ENCODE results near the gene PLVAP.

Gene PLVAP

DNA sequence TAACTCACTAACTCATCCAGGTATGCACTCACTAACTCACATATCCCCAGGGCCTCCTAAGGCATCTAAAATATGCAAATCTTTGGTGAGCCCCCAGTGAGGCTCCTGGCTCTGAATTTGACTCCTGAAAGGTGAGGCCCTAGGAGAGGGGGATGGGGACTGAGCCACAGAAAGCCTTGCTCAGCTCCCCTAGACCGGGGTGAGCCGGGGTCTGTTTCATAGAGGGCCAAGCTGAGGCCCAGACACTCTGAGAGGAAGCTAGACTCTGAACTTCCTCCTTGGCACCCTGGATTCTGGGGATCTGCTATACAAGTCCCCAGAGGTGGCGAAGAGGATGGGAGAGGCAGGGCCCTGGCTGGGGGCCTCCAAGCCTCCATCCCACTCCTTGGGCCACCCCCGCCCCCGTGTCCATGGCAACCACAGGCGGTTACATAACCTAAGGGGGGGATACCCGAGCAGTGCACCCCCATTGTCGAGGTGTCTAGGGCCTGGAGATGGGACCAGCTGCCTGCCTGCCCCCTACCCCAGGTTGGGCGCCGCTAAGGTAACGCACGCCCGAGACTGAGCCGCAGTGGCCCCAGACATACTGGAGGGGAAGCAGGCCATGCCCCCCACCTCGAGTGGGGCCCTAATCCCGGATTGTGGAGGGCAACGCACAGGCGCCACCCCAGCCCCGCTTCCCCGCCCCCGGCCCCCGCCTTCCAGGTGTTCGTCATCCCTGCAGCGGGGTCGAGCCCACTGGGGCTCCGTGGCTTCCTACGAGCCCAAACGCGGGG, 74.6 kb downstream of the PLVAP start:
- no peak for DNase-seq (ENCODE audit: low spot score)

Data from D341Med (cell line).